ENCODE results near the gene EXD3. TPM values are rescaled to one million over a fixed set of nuclear protein-coding genes. Genes with fewer than 3 reads are reported as not detected.

EXD3 gene
- total RNA-seq, 1 donor from 2014 or later: 6.8 TPM

- H3K36me3 Mint-ChIP-seq (ENCODE audit: low read depth): peaks cover 28% of the 10 kb centered on the region
- intact Hi-C loops (cut with micrococcal nuclease): no loop called here
- DNase-seq (ENCODE audit: low spot score): no peak
Measured at GRCh38 chr9:137449081-137449844, 26.3 kb upstream of the EXD3 start.

GRCh38 chr9:137448602-137448962 lies 25.6 kb upstream of the EXD3 start:
- intact Hi-C loops (cut with micrococcal nuclease): no loop called here
- Mint-ChIP-seq H3K4me3 (ENCODE audit: low read depth) (no peak overlapping the region), H3K27me3 (ENCODE audit: low read depth) (peaks cover 3% of the 10 kb centered on the region)

More at GRCh38 chr9:137449081-137449844, 26.3 kb upstream of the EXD3 start:
- Mint-ChIP-seq H3K4me1 (ENCODE audit: low read depth) (peaks cover 21% of the 10 kb centered on the region), H3K27ac (no peak overlapping the region), H3K4me3 (ENCODE audit: low read depth) (no peak overlapping the region), H3K27me3 (ENCODE audit: low read depth) (peaks cover under 1% of the 10 kb centered on the region), H3K9me3 (no peaks in the 10 kb centered on the region)

GRCh38 chr9:137447722-137448601 lies 25.0 kb upstream of the EXD3 start:
- intact Hi-C loops (cut with micrococcal nuclease): no loop called here
- Mint-ChIP-seq H3K27ac (no peak overlapping the region), H3K4me3 (ENCODE audit: low read depth) (no peak overlapping the region), H3K9me3 (no peaks in the 10 kb centered on the region), H3K36me3 (ENCODE audit: low read depth) (peaks cover 22% of the 10 kb centered on the region), H3K27me3 (ENCODE audit: low read depth) (peaks cover 6% of the 10 kb centered on the region), H3K4me1 (ENCODE audit: low read depth) (peaks cover 16% of the 10 kb centered on the region)
- no peak for DNase-seq (ENCODE audit: low spot score)

More at GRCh38 chr9:137448602-137448962, 25.6 kb upstream of the EXD3 start:
- Mint-ChIP-seq H3K9me3 (no peaks in the 10 kb centered on the region), H3K36me3 (ENCODE audit: low read depth) (peaks cover 24% of the 10 kb centered on the region), H3K4me1 (ENCODE audit: low read depth) (peaks cover 19% of the 10 kb centered on the region), H3K27ac (no peak overlapping the region)
- DNase-seq (ENCODE audit: low spot score): no peak

GRCh38 chr9:137446851-137447471 lies 24.0 kb upstream of the EXD3 start:
- Mint-ChIP-seq H3K27ac (no peak overlapping the region), H3K36me3 (ENCODE audit: low read depth) (peaks cover 22% of the 10 kb centered on the region), H3K4me1 (ENCODE audit: low read depth) (peaks cover 15% of the 10 kb centered on the region), H3K4me3 (ENCODE audit: low read depth) (no peak overlapping the region), H3K9me3 (no peaks in the 10 kb centered on the region), H3K27me3 (ENCODE audit: low read depth) (peaks cover 9% of the 10 kb centered on the region)
- no peak for DNase-seq (ENCODE audit: low spot score)
- intact Hi-C loops (cut with micrococcal nuclease): no loop called here

- Mint-ChIP-seq H3K4me1 (ENCODE audit: low read depth) (peaks cover 16% of the 10 kb centered on the region), H3K27me3 (ENCODE audit: low read depth) (peaks cover 11% of the 10 kb centered on the region), H3K4me3 (ENCODE audit: low read depth) (no peak overlapping the region), H3K9me3 (no peaks in the 10 kb centered on the region), H3K27ac (no peak overlapping the region), H3K36me3 (ENCODE audit: low read depth) (peaks cover 22% of the 10 kb centered on the region)
- intact Hi-C loops (cut with micrococcal nuclease): loop anchor here (2.0 kb wide), 1 partner anchor 23 kb away; the partner anchor contains the start of genes EXD3 and NOXA1
- no peak for DNase-seq (ENCODE audit: low spot score)
Measured at GRCh38 chr9:137445930-137446431, 23.0 kb upstream of the EXD3 start.

GRCh38 chr9:137445275-137445807 lies 22.4 kb upstream of the EXD3 start:
- no peak overlapping the region for H3K27ac Mint-ChIP-seq

GRCh38 chr9:137444106-137444790 lies 21.3 kb upstream of the EXD3 start:
- H3K4me1 Mint-ChIP-seq (ENCODE audit: low read depth): peaks cover 13% of the 10 kb centered on the region
- H3K4me3 Mint-ChIP-seq (ENCODE audit: low read depth): no peak overlapping the region
- no peaks in the 10 kb centered on the region for H3K9me3 Mint-ChIP-seq
- no peak for DNase-seq (ENCODE audit: low spot score)
- H3K27me3 Mint-ChIP-seq (ENCODE audit: low read depth): peaks cover 11% of the 10 kb centered on the region
- H3K36me3 Mint-ChIP-seq (ENCODE audit: low read depth): peaks cover 12% of the 10 kb centered on the region
- no peak overlapping the region for H3K27ac Mint-ChIP-seq
- intact Hi-C loops (cut with micrococcal nuclease): loop anchor here (2.0 kb wide), 1 partner anchor 21 kb away; the partner anchor contains the start of genes EXD3 and NOXA1

More at GRCh38 chr9:137445275-137445807, 22.4 kb upstream of the EXD3 start:
- Mint-ChIP-seq H3K9me3 (no peaks in the 10 kb centered on the region), H3K36me3 (ENCODE audit: low read depth) (peaks cover 22% of the 10 kb centered on the region), H3K4me1 (ENCODE audit: low read depth) (peaks cover 13% of the 10 kb centered on the region), H3K27me3 (ENCODE audit: low read depth) (peaks cover 11% of the 10 kb centered on the region), H3K4me3 (ENCODE audit: low read depth) (no peak overlapping the region)
- intact Hi-C loops (cut with micrococcal nuclease): loop anchor here (2.0 kb wide), 1 partner anchor 23 kb away; the partner anchor contains the start of genes EXD3 and NOXA1
- DNase-seq (ENCODE audit: low spot score): peak; percentile 80

GRCh38 chr9:137441935-137442321 lies 19.0 kb upstream of the EXD3 start:
- H3K9me3 Mint-ChIP-seq: no peaks in the 10 kb centered on the region
- H3K4me3 Mint-ChIP-seq (ENCODE audit: low read depth): peak overlapping the region; percentile 68
- H3K27ac Mint-ChIP-seq: no peak overlapping the region
- peaks cover 11% of the 10 kb centered on the region for H3K27me3 Mint-ChIP-seq (ENCODE audit: low read depth)
- peaks cover 9% of the 10 kb centered on the region for H3K4me1 Mint-ChIP-seq (ENCODE audit: low read depth)
- H3K36me3 Mint-ChIP-seq (ENCODE audit: low read depth): no peaks in the 10 kb centered on the region
- no peak for DNase-seq (ENCODE audit: low spot score)
- intact Hi-C loops (cut with micrococcal nuclease): no loop called here

- Mint-ChIP-seq H3K4me1 (ENCODE audit: low read depth) (peaks cover 9% of the 10 kb centered on the region), H3K4me3 (ENCODE audit: low read depth) (peak within 1 kb of the TSS; percentile 68), H3K27me3 (ENCODE audit: low read depth) (peaks cover 11% of the 10 kb centered on the region), H3K27ac (no peak within 1 kb of the TSS), H3K36me3 (ENCODE audit: low read depth) (no peaks in the 10 kb centered on the region), H3K9me3 (no peaks in the 10 kb centered on the region)
- intact Hi-C loops (cut with micrococcal nuclease): no loop called here
- no peak for DNase-seq (ENCODE audit: low spot score)
Measured at GRCh38 chr9:137441289-137441934, 18.4 kb upstream of the EXD3 start, which contains the start of gene ENTPD8. Gene ENTPD8 (minus strand): TSS chr9:137441357. CDS start chr9:137438285, 3,072 bp downstream.

- Mint-ChIP-seq H3K4me3 (ENCODE audit: low read depth) (peak overlapping the region; percentile 8), H3K9me3 (no peaks in the 10 kb centered on the region), H3K4me1 (ENCODE audit: low read depth) (peaks cover 2% of the 10 kb centered on the region), H3K27ac (no peak overlapping the region), H3K27me3 (ENCODE audit: low read depth) (peaks cover 10% of the 10 kb centered on the region), H3K36me3 (ENCODE audit: low read depth) (no peaks in the 10 kb centered on the region)
- intact Hi-C loops (cut with micrococcal nuclease): no loop called here
- no peak for DNase-seq (ENCODE audit: low spot score)
Measured at GRCh38 chr9:137439158-137439714, 16.3 kb upstream of the EXD3 start.

GRCh38 chr9:137438591-137439157 lies 15.7 kb upstream of the EXD3 start:
- no peaks in the 10 kb centered on the region for H3K36me3 Mint-ChIP-seq (ENCODE audit: low read depth)
- no peak overlapping the region for H3K27ac Mint-ChIP-seq
- H3K9me3 Mint-ChIP-seq: no peaks in the 10 kb centered on the region
- intact Hi-C loops (cut with micrococcal nuclease): no loop called here
- H3K4me3 Mint-ChIP-seq (ENCODE audit: low read depth): no peak overlapping the region
- H3K4me1 Mint-ChIP-seq (ENCODE audit: low read depth): peaks cover 2% of the 10 kb centered on the region
- H3K27me3 Mint-ChIP-seq (ENCODE audit: low read depth): peaks cover 8% of the 10 kb centered on the region
- no peak for DNase-seq (ENCODE audit: low spot score)

All from activated T-helper 2 cell treated with anti-CD3 and anti-CD28 coated beads, Interferon-gamma antibody, Interleukin-2, Interleukin-4, amounts not matched to agents 10 μg/mL and 5 μg/mL and 100 μg/mL, durations not matched to agents 14 hours and 24 hours and 36 hours (primary cell).